HEK293T (cell line): ENCODE results near the gene PAX7.
"Not testable (repeated sequence)": the region's sequence is repeated elsewhere in the genome, so short reads cannot be mapped to it uniquely, and the experiment has no call there.

Experiments used
- CTCF ChIA-PET: fragments of 350-600 bp; formaldehyde crosslinking; extraction: SDS; loops from one replicate; lab custom pipeline; 2021; ENCODE audit warnings: antibody characterized with exemption, inconsistent platforms; lab: Yijun Ruan, JAX
- POLR2A ChIA-PET: fragments of 350-600 bp; formaldehyde crosslinking; extraction: SDS; loops from one replicate; lab custom pipeline; 2020; ENCODE audit warnings: antibody characterized with exemption, inconsistent platforms; lab: Yijun Ruan, JAX
- DNase-seq: peaks from one replicate; pipeline ENCODE4 v3.0.0; 2012; ENCODE audit warnings: mixed read lengths; ENCODE audit errors: extremely low spot score
- ARNT ChIP-seq: fragments of 450-650 bp; IDR thresholded peaks from 2 replicates; pipeline ENCODE4 v1.6.1; 2017; ENCODE audit warnings: mild to moderate bottlenecking
- BHLHE40 ChIP-seq: fragments of 450-650 bp; IDR thresholded peaks from 2 replicates; pipeline ENCODE4 v1.6.1; 2016; ENCODE audit warnings: mild to moderate bottlenecking, moderate library complexity, borderline replicate concordance
- CTBP1 ChIP-seq: fragments of 450-650 bp; IDR thresholded peaks from 2 replicates; pipeline ENCODE4 v1.6.1; 2016; ENCODE audit warnings: borderline replicate concordance
- ELF4 ChIP-seq: fragments of 450-650 bp; IDR thresholded peaks from 2 replicates; pipeline ENCODE4 v1.6.1; 2017; ENCODE audit warnings: antibody characterized with exemption
- FOXA1 ChIP-seq: fragments of 450-650 bp; IDR thresholded peaks from 2 replicates; pipeline ENCODE4 v1.6.1; 2016; ENCODE audit warnings: mild to moderate bottlenecking
- FOXK2 ChIP-seq: fragments of 450-650 bp; IDR thresholded peaks from 2 replicates; pipeline ENCODE4 v1.6.1; 2016; ENCODE audit warnings: mild to moderate bottlenecking
- FOXM1 ChIP-seq: fragments of 450-650 bp; IDR thresholded peaks from 2 replicates; pipeline ENCODE4 v1.6.1; 2017; ENCODE audit warnings: mild to moderate bottlenecking, borderline replicate concordance
- HDGF ChIP-seq: fragments of 450-650 bp; IDR thresholded peaks from 2 replicates; pipeline ENCODE4 v1.6.1; 2017; ENCODE audit warnings: antibody characterized with exemption, borderline replicate concordance
- L3MBTL2 ChIP-seq: fragments of 450-650 bp; conservative IDR thresholded peaks from 2 replicates; pipeline ENCODE4 v1.6.1; 2016; ENCODE audit warnings: mild to moderate bottlenecking
- LEF1 ChIP-seq: fragments of 450-650 bp; IDR thresholded peaks from 2 replicates; pipeline ENCODE4 v1.6.1; 2017; ENCODE audit warnings: mild to moderate bottlenecking, borderline replicate concordance
- NFRKB ChIP-seq: fragments of 450-650 bp; IDR thresholded peaks from 2 replicates; pipeline ENCODE4 v1.6.1; 2016; ENCODE audit warnings: mild to moderate bottlenecking, moderate library complexity
- SP1 ChIP-seq: fragments of 450-650 bp; IDR thresholded peaks from 2 replicates; pipeline ENCODE4 v1.6.1; 2017
- SUZ12 ChIP-seq: fragments of 450-650 bp; IDR thresholded peaks from 2 replicates; pipeline ENCODE4 v1.6.1; 2016; ENCODE audit warnings: mild to moderate bottlenecking
- TARDBP ChIP-seq: fragments of 450-650 bp; IDR thresholded peaks from 2 replicates; pipeline ENCODE4 v1.6.1; 2016
- ZNF384 ChIP-seq: fragments of 450-650 bp; IDR thresholded peaks from 2 replicates; pipeline ENCODE4 v1.6.1; 2016
- TF ChIP-seq, protein P1 (sequence below): fragments of 450-650 bp; IDR thresholded peaks from 2 replicates; pipeline ENCODE4 v1.6.1; 2016

Gene PAX7

DNA sequence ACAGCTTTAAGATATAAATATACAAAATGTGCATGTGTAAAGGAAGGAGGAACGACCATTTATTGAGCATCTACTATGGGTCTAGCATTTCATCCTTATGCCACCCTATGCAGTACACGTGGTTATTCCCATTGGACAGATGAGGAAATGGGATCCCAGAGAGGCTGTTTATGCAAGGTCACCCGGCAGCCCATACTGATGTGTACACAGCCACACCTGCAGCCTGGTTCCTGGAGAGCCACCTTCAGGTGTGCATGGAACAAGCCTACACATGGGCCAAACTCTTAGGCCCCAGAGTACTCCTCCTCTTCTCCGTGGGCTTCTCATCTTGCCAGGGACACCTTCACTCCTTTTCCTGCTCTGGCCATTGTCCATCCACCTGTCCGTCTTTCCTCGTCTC, 108.8 kb downstream of the PAX7 start:
- no peak for DNase-seq
- POLR2A ChIA-PET, result no interaction called here
- TF ChIP-seq, protein P1, sequence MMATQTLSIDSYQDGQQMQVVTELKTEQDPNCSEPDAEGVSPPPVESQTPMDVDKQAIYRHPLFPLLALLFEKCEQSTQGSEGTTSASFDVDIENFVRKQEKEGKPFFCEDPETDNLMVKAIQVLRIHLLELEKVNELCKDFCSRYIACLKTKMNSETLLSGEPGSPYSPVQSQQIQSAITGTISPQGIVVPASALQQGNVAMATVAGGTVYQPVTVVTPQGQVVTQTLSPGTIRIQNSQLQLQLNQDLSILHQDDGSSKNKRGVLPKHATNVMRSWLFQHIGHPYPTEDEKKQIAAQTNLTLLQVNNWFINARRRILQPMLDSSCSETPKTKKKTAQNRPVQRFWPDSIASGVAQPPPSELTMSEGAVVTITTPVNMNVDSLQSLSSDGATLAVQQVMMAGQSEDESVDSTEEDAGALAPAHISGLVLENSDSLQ, result no peak
- no peak for TF ChIP-seq LEF1
- TF ChIP-seq TARDBP, result no peak
- CTCF ChIA-PET, result no interaction called here

DNA sequence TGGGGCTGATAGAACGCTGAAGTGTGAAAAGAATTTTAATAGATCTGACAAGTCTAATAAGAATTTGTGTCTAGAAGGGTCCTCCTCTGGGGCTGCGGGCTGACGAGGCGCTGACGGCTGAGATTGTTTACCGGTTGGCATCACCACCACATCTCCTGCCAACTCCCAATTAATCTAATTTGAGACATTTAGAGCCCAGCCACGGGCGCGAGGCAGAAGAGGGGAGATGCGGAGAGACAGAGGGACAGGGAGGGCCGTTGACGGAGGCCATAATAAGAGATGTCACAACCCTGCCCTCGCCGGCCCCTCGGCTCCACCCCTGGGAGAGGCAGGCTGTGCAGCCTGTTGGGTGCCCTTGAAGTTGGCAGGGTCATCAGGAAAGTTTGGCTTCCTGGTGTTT, 109.3 kb downstream of the PAX7 start:
- DNase-seq, result no peak
- TF ChIP-seq FOXK2, result no peak
- TF ChIP-seq ZNF384, result no peak
- TF ChIP-seq HDGF, result no peak
- no peak for TF ChIP-seq CTBP1
- no peak for TF ChIP-seq L3MBTL2
- TF ChIP-seq, protein P1, result no peak
- TF ChIP-seq SUZ12, result no peak
- ChIA-PET POLR2A (no interaction called here), CTCF (no interaction called here)

DNA sequence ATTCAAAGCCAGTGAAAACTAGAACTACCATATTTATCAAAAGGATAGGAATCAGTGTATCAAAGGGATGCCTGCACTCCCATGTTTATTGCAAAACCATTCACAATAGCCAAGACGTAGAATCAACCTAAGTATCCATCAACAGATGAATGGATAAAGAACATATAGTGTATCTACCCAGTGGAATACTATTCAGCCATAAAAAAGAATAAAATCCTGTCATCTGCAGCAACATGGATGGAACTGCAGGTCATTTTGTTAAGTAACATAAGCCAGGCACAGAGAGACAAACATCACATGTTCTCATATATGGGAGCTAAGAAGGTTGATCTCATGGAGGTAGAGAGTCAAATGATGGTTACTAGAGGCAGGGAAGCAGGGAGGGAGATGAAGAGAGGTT, 110.0 kb downstream of the PAX7 start:
- CTCF ChIA-PET, result no interaction called here
- no peak for TF ChIP-seq HDGF
- no peak for TF ChIP-seq ARNT
- DNase-seq, result no peak
- POLR2A ChIA-PET, result no interaction called here

DNA sequence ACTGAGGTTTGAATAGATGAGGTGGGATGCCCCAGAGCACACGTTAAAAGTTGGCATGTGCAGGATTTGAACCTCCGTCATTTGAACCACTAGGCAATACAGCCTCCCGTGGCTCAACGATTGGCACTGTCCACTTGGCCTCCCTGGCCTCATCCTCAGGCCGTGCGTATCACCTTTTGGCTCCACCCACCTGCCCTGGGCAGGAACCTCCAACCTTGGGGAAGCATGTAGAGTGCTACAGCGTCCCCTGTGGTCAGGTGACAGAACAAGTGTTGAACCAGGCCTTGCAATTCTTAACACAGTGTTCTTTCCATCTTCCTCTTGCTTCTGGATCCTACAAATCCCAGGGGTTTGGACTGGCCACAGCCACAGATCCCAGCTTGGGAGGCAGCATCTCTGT, 112.6 kb downstream of the PAX7 start:
- TF ChIP-seq ARNT (no peak), FOXM1 (no peak), LEF1 (no peak), HDGF (no peak), BHLHE40 (no peak), SP1 (no peak), TARDBP (no peak), L3MBTL2 (no peak), FOXK2 (no peak), SUZ12 (no peak), ELF4 (no peak), CTBP1 (no peak), NFRKB (no peak), ZNF384 (no peak), FOXA1 (no peak)
- TF ChIP-seq, protein P1, result no peak
- DNase-seq, result no peak
- CTCF ChIA-PET, result no interaction called here
- POLR2A ChIA-PET, result no interaction called here

DNA sequence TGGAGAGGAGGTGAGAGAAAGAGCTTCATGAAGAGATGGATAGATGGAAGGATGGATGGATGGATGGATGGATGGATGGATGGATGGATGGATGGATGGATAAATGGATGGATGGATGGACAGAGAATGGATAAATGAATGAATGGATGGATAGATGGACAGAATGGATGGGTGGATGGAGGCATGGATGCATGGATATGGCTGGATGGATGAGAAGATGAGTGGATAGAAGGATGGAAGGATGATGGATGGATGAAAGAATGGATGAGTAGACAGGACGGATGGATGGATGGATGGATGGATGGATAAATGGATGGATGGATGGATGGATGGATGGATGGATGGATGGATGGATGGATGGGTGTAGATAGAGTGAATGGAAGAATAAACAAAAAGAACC, 113.7 kb downstream of the PAX7 start:
- POLR2A ChIA-PET, DNase-seq, CTCF ChIA-PET: not testable (repeated sequence)

DNA sequence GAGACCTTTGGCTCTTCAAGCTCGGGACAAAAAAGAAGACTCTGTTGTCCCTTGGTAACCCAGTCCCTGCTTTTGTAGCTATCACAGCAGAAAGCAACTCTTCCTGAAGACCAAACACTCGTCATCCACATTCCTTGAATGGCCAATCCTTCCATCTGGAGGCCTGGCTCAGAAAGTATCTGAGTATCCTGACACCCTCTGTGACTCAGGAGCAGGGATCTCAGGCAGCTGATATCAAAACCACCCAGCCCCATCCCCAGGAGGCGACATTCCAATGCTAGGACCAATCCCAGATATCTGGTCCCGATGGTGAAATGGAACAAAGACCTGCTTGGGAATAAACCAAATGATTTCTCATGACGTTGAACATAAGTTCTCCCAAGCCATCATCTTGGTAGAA, 116.3 kb downstream of the PAX7 start:
- ChIA-PET POLR2A (no interaction called here), CTCF (no interaction called here)
- TF ChIP-seq CTBP1 (no peak), FOXK2 (no peak), SP1 (no peak), ARNT (no peak), TARDBP (no peak)
- no peak for DNase-seq

DNA sequence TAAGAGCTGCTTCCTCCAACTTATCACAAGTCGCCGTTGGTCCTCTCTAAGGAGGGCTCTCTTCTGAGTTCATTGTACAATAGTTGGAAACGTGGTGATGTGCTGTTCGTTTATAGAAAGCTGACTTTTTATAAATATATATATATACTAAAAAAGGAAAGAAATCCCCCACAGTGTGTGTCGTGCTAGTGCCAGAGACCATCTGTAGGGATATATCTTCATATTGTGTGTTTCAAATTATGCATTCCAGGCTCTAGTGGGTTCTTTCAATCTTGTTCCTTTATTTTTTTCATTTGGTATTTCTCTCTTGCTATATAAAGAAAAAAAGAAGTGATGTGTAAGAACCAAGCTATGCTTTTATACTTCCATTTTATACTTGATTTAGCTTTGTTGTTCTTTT, 117.0 kb downstream of the PAX7 start:
- ChIA-PET CTCF (no interaction called here), POLR2A (no interaction called here)
- TF ChIP-seq SUZ12, result no peak
- TF ChIP-seq HDGF, result no peak
- TF ChIP-seq NFRKB, result no peak
- no peak for TF ChIP-seq ZNF384
- TF ChIP-seq, protein P1, result no peak
- no peak for TF ChIP-seq SP1
- no peak for TF ChIP-seq BHLHE40
- TF ChIP-seq FOXK2, result no peak
- no peak for TF ChIP-seq L3MBTL2
- TF ChIP-seq LEF1, result no peak
- TF ChIP-seq ELF4, result no peak
- TF ChIP-seq TARDBP, result no peak
- no peak for TF ChIP-seq FOXM1
- TF ChIP-seq CTBP1, result no peak
- TF ChIP-seq ARNT, result no peak
- TF ChIP-seq FOXA1, result no peak

More for the DNA sequence above, 117.0 kb downstream of the PAX7 start:
- no peak for DNase-seq
